C4-2B (cell line): ENCODE measurements around the gene DMTF1.
A peak's percentile ranks its signal among the peaks of the same experiment; 100 is the strongest.

Experiments
- CTCF ChIP-seq: fragments of 450-650 bp; conservative IDR thresholded peaks from 2 replicates; pipeline ENCODE4 v1.5.1; 2017; ENCODE audit warnings: mild to moderate bottlenecking
- ZFX ChIP-seq: fragments of 450-650 bp; IDR thresholded peaks from 2 replicates; pipeline ENCODE4 v1.6.1; 2017

- TF ChIP-seq CTCF = peak; percentile 95
- no peak for TF ChIP-seq ZFX
Measured at GRCh38 chr7:87148332-87148955, 3.8 kb upstream of the DMTF1 start.
